Uterus (tissue), 2 donors: ENCODE data around the gene DNAAF1.

Experiments used
- CTCF ChIP-seq, 4 experiments: fragments of 200-600 bp in 2 of 4; fragments of 450-650 bp in 2 of 4; sonication (generic) in 2 of 4; IDR thresholded peaks; one replicate each; pipeline ENCODE4 v1.5.1; 2016 to 2019; ENCODE audit warnings: antibody characterized with exemption in 4 of 4, mild to moderate bottlenecking in 2 of 4, moderate library complexity in 1 of 4
- POLR2A ChIP-seq, 2 donors: fragments of 450-650 bp; IDR thresholded peaks; one replicate each; pipeline ENCODE4 v1.6.1; 2016; ENCODE audit warnings: antibody characterized with exemption in 2 of 2, mild to moderate bottlenecking in 1 of 2, moderate library complexity in 1 of 2

GRCh38 chr16:84138500-84138823 lies 6.6 kb upstream of the DNAAF1 start:
- TF ChIP-seq POLR2A (IDR thresholded peaks at IDR 0.05): no peak
- no peak for TF ChIP-seq CTCF (IDR thresholded peaks at IDR 0.05)
